ENCODE measurements around the gene ALDH1A2.
A peak's percentile ranks its signal among the peaks of the same experiment; 100 is the strongest.
"Not testable (repeated sequence)": the region's sequence is repeated elsewhere in the genome, so short reads cannot be mapped to it uniquely, and the experiment has no call there.

Gene ALDH1A2

GRCh38 chr15:58065445-58066041 is at the start of gene ALDH1A2:
ALDH1A2 (minus strand) TSS chr15:58065711; CDS start chr15:58065650, 61 bp downstream.
- H3K36me3 ChIP-seq (ENCODE audit: insufficient read depth, low read length), result no peaks in the 10 kb centered on the region
- H3K9me3 ChIP-seq (ENCODE audit: control insufficient read depth, insufficient read depth, low read length), result no peaks in the 10 kb centered on the region; the same call in 1 of the 2 replicates
- peaks cover 7% of the 10 kb centered on the region; the same call in 1 of the 2 replicates for H3K4me1 ChIP-seq (ENCODE audit: insufficient read depth, low read length)
- H3K9ac ChIP-seq (ENCODE audit: low read depth, low read length), result peak within 1 kb of the TSS; percentile 62; the same call in 1 of the 2 replicates

- H3K4me1 ChIP-seq (ENCODE audit: insufficient read depth, low read length), result no peaks in the 10 kb centered on the region
- H3K9ac ChIP-seq (ENCODE audit: low read depth, low read length), result no peak overlapping the region
- H3K9me3 ChIP-seq (ENCODE audit: control insufficient read depth, insufficient read depth, low read length), result no peaks in the 10 kb centered on the region
- no peaks in the 10 kb centered on the region for H3K36me3 ChIP-seq (ENCODE audit: insufficient read depth, low read length)
These were observed 49.3 kb upstream of the ALDH1A2 start for GRCh38 chr15:58114812-58115211.

GRCh38 chr15:58114388-58114787 is 48.9 kb upstream of the ALDH1A2 start:
- H3K9ac ChIP-seq (ENCODE audit: low read depth, low read length), result no peak overlapping the region
- no peaks in the 10 kb centered on the region for H3K9me3 ChIP-seq (ENCODE audit: control insufficient read depth, insufficient read depth, low read length)
- H3K4me1 ChIP-seq (ENCODE audit: insufficient read depth, low read length), result no peaks in the 10 kb centered on the region
- H3K36me3 ChIP-seq (ENCODE audit: insufficient read depth, low read length), result no peaks in the 10 kb centered on the region

- not testable (repeated sequence) for H3K4me1 ChIP-seq (ENCODE audit: insufficient read depth, low read length); H3K9ac ChIP-seq (ENCODE audit: low read depth, low read length); H3K9me3 ChIP-seq (ENCODE audit: control insufficient read depth, insufficient read depth, low read length); H3K36me3 ChIP-seq (ENCODE audit: insufficient read depth, low read length)
These were observed 47.8 kb upstream of the ALDH1A2 start for GRCh38 chr15:58113358-58113757.

- no peaks in the 10 kb centered on the region for H3K36me3 ChIP-seq (ENCODE audit: insufficient read depth, low read length)
- no peaks in the 10 kb centered on the region for H3K9me3 ChIP-seq (ENCODE audit: control insufficient read depth, insufficient read depth, low read length)
- no peaks in the 10 kb centered on the region for H3K4me1 ChIP-seq (ENCODE audit: insufficient read depth, low read length)
- H3K9ac ChIP-seq (ENCODE audit: low read depth, low read length), result no peak overlapping the region
These were observed 46.2 kb upstream of the ALDH1A2 start for GRCh38 chr15:58111718-58112104.

GRCh38 chr15:58110999-58111717 is 45.6 kb upstream of the ALDH1A2 start:
- Histone ChIP-seq H3K4me1 (ENCODE audit: insufficient read depth, low read length) (no peaks in the 10 kb centered on the region), H3K9me3 (ENCODE audit: control insufficient read depth, insufficient read depth, low read length) (no peaks in the 10 kb centered on the region), H3K9ac (ENCODE audit: low read depth, low read length) (no peak overlapping the region)

GRCh38 chr15:58109419-58109818 is 43.9 kb upstream of the ALDH1A2 start:
- Histone ChIP-seq H3K9me3 (ENCODE audit: control insufficient read depth, insufficient read depth, low read length) (no peaks in the 10 kb centered on the region), H3K4me1 (ENCODE audit: insufficient read depth, low read length) (no peaks in the 10 kb centered on the region)

More at GRCh38 chr15:58110999-58111717, 45.6 kb upstream of the ALDH1A2 start:
- H3K36me3 ChIP-seq (ENCODE audit: insufficient read depth, low read length), result no peaks in the 10 kb centered on the region

GRCh38 chr15:58108117-58108516 is 42.6 kb upstream of the ALDH1A2 start:
- Histone ChIP-seq H3K9me3 (ENCODE audit: control insufficient read depth, insufficient read depth, low read length) (no peaks in the 10 kb centered on the region), H3K36me3 (ENCODE audit: insufficient read depth, low read length) (no peaks in the 10 kb centered on the region), H3K9ac (ENCODE audit: low read depth, low read length) (no peak overlapping the region), H3K4me1 (ENCODE audit: insufficient read depth, low read length) (no peaks in the 10 kb centered on the region)

More at GRCh38 chr15:58109419-58109818, 43.9 kb upstream of the ALDH1A2 start:
- H3K36me3 ChIP-seq (ENCODE audit: insufficient read depth, low read length), result no peaks in the 10 kb centered on the region
- H3K9ac ChIP-seq (ENCODE audit: low read depth, low read length), result no peak overlapping the region

- Histone ChIP-seq H3K36me3 (ENCODE audit: insufficient read depth, low read length) (no peaks in the 10 kb centered on the region), H3K9ac (ENCODE audit: low read depth, low read length) (no peak overlapping the region), H3K9me3 (ENCODE audit: control insufficient read depth, insufficient read depth, low read length) (no peaks in the 10 kb centered on the region), H3K4me1 (ENCODE audit: insufficient read depth, low read length) (no peaks in the 10 kb centered on the region)
These were observed 38.0 kb upstream of the ALDH1A2 start for GRCh38 chr15:58103482-58103881.

GRCh38 chr15:58096529-58097084 is 31.1 kb upstream of the ALDH1A2 start:
- no peaks in the 10 kb centered on the region for H3K9me3 ChIP-seq (ENCODE audit: control insufficient read depth, insufficient read depth, low read length)
- H3K36me3 ChIP-seq (ENCODE audit: insufficient read depth, low read length), result no peaks in the 10 kb centered on the region
- no peak overlapping the region for H3K9ac ChIP-seq (ENCODE audit: low read depth, low read length)
- no peaks in the 10 kb centered on the region for H3K4me1 ChIP-seq (ENCODE audit: insufficient read depth, low read length)

GRCh38 chr15:58095415-58095814 is 29.9 kb upstream of the ALDH1A2 start:
- Histone ChIP-seq H3K9me3 (ENCODE audit: control insufficient read depth, insufficient read depth, low read length) (no peaks in the 10 kb centered on the region), H3K36me3 (ENCODE audit: insufficient read depth, low read length) (no peaks in the 10 kb centered on the region), H3K4me1 (ENCODE audit: insufficient read depth, low read length) (no peaks in the 10 kb centered on the region), H3K9ac (ENCODE audit: low read depth, low read length) (no peak overlapping the region)

GRCh38 chr15:58087871-58088270 is 22.4 kb upstream of the ALDH1A2 start:
- no peak overlapping the region for H3K9ac ChIP-seq (ENCODE audit: low read depth, low read length)
- no peaks in the 10 kb centered on the region for H3K4me1 ChIP-seq (ENCODE audit: insufficient read depth, low read length)
- no peaks in the 10 kb centered on the region for H3K9me3 ChIP-seq (ENCODE audit: control insufficient read depth, insufficient read depth, low read length)
- H3K36me3 ChIP-seq (ENCODE audit: insufficient read depth, low read length), result no peaks in the 10 kb centered on the region

GRCh38 chr15:58086491-58086890 is 21.0 kb upstream of the ALDH1A2 start:
- Histone ChIP-seq H3K4me1 (ENCODE audit: insufficient read depth, low read length) (no peaks in the 10 kb centered on the region), H3K9ac (ENCODE audit: low read depth, low read length) (no peak overlapping the region), H3K9me3 (ENCODE audit: control insufficient read depth, insufficient read depth, low read length) (no peaks in the 10 kb centered on the region), H3K36me3 (ENCODE audit: insufficient read depth, low read length) (no peaks in the 10 kb centered on the region)

GRCh38 chr15:58083526-58083925 is 18.0 kb upstream of the ALDH1A2 start:
- Histone ChIP-seq H3K9me3 (ENCODE audit: control insufficient read depth, insufficient read depth, low read length) (no peaks in the 10 kb centered on the region), H3K9ac (ENCODE audit: low read depth, low read length) (no peak overlapping the region), H3K4me1 (ENCODE audit: insufficient read depth, low read length) (peaks cover 16% of the 10 kb centered on the region; the same call in 1 of the 2 replicates), H3K36me3 (ENCODE audit: insufficient read depth, low read length) (no peaks in the 10 kb centered on the region)

- Histone ChIP-seq H3K36me3 (ENCODE audit: insufficient read depth, low read length) (no peaks in the 10 kb centered on the region), H3K9ac (ENCODE audit: low read depth, low read length) (no peak overlapping the region), H3K4me1 (ENCODE audit: insufficient read depth, low read length) (peaks cover 16% of the 10 kb centered on the region; the same call in 1 of the 2 replicates), H3K9me3 (ENCODE audit: control insufficient read depth, insufficient read depth, low read length) (no peaks in the 10 kb centered on the region)
These were observed 16.4 kb upstream of the ALDH1A2 start for GRCh38 chr15:58081891-58082290.
